Activated CD4-positive, alpha-beta T cell treated with anti-CD3 and anti-CD28 coated beads, Interleukin-2, amount 50 U/mL, for 16 hours (primary cell): ENCODE measurements around the gene SPAG16.

ENCODE experiments used
- DNase-seq: peaks from one replicate; pipeline ENCODE4 v3.0.0-alpha.2; 2020

SPAG16 gene

DNA sequence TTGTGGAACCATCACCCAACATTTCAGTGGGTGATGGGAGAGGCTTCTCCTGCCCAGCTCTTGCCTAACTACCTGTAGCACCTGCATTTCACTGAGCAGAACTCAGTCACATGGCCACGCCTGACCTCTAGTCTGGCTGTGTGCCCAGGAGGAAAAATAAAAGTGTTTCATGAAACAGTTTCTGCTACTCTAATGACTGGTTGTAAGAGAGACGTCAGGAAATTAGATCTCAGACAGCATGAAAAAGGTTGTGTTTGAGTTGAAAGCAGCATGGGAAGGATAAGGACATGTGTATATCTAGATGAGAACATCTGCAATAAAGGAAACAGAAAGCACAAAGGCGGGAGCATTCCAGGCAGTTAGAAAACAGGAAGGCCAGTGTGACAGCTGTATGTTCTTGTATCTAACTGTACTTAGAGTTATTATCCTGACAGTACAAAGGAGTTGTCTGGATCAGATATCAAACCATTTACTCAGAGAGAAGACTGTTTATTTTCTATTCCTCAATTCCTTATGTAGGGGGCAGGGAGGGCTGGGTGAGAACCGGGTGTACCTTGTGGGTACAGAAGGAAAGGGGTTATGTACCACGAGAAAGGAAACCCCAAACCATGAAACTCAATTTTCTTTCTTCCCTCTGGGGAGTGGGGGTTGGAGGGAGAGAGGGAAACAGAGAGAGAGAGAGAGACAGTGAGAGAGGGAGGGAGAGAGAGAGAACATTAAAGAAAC, 819.2 kb downstream of the SPAG16 start:
- DNase-seq: no peak

DNA sequence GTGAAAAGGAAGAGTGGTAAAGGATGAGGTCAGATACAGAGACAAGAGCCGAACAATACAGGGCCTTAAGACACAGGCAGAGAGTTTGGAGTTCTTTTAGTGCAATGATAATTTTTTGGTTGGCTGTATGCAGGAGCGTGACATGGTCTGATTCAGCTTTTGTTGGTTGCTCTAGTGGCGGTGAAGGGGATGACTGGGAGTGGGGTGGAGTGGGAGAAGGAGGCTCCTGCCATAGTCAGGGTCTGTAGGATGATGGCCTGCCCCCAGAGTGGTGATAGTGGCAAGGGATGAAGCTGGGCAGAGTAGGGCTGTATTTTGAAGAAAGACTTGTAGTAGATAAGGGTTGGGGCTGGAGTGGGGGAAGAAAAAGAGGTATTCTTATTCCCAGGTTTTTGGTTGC, 820.0 kb downstream of the SPAG16 start:
- DNase-seq: no peak

DNA sequence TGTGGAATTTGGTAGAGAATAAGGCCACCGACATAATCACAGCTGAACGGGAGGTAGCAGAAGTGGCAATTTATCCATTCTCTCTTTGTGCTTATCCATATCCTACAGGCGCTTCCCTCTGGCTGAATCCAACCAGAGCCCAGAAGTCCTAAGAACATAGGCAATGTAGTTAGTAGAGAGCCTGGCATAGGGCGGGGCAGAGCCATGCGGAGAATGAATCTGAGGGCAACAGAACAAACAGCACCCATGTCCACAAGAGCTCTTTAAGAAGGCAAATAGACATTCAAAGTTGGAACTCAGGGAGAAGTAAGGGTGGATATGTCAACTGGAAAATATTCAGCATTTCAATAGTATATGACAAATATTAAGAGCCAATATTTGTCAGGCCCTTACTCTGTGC, 820.7 kb downstream of the SPAG16 start:
- DNase-seq: no peak

DNA sequence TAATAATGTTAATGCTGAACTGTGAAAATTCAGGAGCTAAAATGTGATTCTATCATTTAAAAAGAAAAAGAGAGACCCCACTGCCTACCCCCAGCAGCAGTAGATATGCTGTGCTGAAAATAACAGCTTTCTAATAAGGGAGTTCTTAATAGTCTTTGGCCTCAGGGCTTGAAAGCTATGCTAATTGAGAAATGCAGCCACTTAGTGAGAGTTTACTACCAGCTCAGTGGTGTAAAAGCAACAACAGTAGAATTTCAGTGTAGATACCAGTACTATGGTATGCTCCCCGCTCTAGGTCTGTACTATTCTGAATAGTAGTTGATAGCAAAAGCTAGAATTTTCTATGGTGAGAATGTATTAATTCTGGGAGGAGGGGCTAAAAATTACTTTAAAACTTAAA, 823.5 kb downstream of the SPAG16 start:
- DNase-seq: no peak

DNA sequence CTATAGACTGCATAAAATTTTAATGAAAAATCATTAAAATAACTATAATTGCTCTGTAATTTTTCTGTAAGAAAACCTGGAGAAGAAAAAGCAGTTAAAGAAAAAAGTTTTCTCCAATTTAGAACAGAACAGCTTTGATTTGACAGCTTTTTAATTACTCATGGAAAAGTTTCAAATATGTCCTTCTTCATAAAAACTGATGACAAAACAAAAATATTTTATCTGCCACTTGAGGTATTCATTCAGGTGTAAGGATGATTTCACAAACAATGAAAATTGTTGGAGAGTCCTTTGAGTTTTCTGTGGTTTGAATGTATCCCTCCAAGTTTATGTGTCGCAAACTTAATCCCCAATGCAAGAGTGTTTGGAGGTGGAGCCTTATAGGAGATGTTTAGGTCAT, 824.3 kb downstream of the SPAG16 start:
- no peak for DNase-seq

DNA sequence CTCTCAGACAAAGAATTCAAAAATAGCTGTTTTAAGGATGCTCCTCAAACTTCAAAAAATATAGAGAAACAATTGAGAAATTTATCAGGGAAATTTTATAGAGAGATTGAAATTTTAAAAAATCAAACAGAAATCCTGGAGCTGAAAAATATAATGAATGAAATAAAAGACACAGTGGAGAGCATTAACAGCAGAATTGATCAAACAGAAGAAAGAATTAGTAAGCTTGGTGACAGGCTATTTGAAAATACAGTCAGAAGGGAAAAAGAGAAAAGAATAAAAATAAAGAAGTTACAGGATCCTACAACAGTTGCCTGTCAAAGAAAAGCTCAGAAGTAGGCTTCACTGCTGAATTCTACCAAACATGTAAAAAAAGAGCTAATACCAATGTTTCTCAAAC, 832.8 kb downstream of the SPAG16 start:
- DNase-seq: no peak

DNA sequence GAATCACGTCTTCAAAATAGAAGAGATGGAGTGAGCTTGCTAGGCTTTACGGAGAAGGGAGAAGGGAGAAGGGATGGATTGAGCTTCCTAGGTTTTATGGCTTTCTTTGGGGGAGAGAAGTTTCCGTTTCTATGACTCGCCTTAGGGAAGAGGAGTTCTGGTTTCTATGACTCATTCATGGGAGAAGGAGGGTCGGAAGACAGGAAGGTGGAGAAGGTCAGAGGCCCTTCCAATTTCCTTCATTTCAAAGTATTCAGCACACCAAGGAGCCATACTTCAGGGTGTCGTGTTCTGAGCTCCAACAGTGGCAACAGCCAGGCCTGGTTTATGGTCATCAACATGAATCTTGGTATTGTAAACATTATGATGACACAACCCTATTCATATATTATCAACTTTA, 841.9 kb downstream of the SPAG16 start:
- DNase-seq: no peak

DNA sequence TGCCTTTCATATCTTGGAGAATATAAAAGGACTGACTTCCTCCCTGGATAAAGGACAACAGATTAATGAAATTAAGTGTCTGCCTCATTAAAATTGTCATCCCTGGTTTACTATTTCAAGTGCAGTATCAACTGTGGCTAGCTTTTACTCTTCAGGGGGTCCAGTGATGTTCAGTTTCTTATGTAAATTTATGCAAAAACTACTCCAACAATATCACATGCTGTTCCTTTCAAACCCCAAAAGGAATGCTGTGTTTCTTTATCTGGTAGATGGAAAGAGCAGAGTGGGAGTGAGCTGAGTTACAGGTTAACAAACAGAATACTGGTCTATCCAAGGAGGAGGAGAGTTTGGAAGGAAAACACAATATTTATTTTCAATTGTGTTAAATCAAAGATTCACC, 842.9 kb downstream of the SPAG16 start:
- no peak for DNase-seq

DNA sequence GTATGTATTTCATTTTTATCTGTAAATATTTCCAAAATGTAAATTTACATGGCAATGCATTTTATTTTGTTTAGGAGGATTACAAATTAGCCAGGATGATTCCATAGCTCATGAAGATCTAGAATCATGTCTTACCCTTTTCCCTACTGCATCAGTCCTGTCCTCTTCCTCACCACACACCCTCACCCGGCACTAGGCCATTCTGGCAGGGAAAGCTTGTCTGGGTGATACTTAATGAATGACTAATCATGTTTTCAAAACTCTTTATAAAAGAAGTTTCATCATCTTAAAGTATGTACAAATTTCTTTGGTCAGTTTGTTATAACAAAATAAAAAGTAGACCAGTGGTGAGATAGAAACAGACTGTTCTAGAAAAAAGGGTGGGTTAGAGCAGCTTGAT, 843.3 kb downstream of the SPAG16 start:
- no peak for DNase-seq

DNA sequence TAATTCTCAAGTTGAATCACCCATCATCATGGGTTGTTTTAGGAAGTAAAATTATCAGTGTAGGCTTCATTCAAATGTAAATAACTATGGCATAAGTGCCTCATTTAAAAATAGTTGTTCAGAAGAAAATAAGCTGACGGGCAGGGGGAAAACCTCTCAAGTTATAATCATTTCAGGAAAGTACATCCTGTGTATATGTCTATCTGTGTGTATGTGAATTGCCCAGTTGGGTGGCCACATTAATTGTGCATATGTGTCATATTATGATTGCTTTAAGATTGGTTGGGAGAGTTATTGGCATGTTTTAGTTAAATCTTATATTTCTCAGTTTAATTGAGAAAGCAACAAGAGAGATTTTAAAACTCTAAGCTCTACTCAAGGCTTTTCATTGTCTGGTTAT, 843.8 kb downstream of the SPAG16 start:
- DNase-seq: no peak

DNA sequence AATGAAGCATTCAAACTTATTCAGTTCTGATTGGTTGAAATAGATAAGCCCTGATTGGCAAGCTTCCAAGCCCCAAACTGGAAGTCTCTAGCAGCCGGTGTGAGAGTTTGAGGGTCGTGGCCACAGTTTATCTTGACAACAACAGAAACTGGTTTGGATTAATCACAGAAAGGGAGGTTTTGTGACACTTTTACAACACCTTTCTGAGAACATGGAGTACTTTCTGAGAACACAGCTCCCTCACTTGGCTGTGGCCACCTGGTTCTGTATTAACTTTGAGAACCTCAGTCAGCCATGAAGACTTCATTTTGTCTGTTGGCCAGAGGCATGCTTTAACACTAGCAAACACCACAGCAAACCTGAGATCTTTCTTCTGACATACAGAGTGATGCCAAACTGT, 845.9 kb downstream of the SPAG16 start:
- DNase-seq: no peak

DNA sequence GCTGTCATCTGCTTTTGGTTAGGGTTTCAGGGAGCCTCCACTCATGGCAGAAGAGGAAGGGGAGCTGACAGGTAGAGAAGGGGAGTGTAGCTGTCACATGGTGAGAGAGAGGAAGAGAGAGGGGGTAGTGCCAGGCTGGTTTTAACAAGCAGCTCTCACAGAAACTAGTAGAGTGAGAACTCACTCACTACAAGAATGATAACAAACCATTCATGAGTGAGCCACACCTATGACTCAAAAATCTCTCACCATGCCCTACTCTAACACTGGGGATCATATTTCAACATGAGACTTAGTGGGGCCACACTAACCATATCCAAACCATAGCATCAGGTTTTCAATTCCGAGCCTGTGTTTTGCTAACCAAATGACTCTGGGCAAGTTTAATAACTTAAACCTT, 851.7 kb downstream of the SPAG16 start:
- DNase-seq: no peak

DNA sequence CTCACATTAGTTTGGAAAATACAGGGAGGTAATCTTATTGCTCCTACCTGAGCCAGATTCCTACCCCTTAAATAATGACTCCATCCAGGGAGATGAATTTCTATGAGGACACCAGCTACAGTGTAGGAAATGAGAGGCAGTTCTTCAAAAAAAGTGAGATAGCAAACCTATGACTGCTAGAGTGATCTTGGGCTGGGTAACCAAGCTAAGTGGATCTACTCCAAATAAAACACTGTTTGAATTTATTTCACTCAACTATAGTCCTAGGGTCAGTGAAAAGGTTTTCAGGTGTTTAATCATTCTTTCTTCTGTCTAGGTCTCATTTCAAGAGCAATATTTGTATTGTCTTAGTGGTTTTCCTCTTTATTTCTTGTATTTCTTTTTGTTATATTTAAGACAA, 854.5 kb downstream of the SPAG16 start:
- DNase-seq: no peak

DNA sequence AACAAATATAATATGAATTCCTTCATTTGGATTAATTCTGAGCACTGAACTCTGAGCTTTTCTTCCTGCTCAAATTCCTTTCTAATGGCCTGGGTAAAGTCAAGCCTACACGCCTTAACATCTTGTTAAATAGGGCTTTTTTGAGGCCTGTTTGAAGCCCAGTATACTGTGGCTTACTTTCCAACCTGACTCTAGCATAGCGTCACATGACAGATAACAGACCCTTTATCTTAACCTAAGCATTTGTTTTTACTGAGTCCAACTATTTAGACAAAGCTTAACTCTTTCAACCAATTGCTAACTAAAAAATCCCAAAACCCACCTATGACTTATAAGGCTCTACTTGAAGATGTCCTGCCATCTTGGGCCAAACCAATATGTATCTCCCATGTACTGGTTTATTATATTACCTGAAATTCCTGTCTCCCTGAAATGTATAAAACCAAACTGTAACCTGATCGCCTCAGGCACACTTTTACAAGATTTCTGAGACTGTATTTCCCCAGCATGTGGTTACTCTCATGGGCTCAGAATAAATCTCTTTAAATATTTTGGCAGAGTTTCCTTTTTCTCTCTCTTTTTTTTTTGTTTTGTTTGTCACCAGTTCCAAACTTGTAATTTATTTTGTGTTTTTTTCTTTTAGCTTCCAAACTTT, 855.5 kb downstream of the SPAG16 start:
- DNase-seq: no peak

DNA sequence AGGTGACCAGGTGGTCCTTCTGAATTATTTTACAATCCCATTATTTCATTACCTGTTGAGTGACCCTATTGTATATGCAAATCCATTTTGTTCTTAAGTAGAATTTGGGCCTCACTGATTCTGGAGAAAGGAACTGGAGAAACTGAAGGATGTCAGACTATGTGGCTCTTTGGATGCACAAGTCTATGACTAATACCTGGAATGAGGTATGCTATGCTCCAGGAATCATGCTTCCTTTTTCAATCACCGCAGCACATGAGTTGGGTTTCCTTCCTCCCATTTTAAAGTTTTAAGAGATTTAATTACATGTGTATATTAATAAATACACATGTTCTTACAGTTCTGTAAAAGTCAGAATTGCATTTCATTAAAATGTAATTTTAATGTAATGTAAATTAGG, 872.7 kb downstream of the SPAG16 start:
- DNase-seq: no peak

DNA sequence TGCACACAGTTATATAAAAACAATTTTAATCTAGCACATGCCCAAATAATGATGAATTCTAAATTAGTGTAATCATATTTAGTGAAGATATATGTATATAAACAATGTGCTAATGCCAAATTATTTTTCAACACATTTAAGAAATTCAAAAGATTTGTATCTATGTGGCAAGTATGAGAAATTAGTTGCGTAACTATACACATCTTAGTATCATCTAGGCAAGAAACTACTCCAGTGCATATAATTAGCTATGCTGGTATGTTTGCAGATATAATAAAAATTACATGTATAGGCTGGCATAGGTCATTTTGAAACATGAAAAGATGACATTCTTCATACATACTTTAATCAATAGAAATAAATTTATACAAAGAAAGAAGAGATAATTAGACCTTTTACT, 874.6 kb downstream of the SPAG16 start:
- no peak for DNase-seq

DNA sequence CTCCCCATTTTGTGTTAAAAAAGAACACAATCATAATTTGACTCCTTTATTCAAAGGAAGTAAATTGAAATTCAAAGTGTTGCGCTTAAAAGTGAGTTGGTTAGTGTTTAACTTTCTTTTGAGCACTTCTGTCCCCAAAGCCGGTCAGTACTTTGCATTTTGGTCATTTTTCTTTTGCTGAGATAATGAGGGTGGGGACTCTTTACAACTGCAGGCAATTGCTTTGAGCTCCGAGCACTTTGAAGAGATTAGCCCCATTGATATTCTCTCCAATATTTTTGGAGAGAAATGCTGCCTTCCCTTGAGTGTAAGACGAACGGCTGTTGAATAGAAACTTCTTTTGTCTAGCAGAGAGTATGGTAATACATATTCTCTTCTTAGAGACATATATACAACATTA, 885.0 kb downstream of the SPAG16 start:
- DNase-seq: no peak

DNA sequence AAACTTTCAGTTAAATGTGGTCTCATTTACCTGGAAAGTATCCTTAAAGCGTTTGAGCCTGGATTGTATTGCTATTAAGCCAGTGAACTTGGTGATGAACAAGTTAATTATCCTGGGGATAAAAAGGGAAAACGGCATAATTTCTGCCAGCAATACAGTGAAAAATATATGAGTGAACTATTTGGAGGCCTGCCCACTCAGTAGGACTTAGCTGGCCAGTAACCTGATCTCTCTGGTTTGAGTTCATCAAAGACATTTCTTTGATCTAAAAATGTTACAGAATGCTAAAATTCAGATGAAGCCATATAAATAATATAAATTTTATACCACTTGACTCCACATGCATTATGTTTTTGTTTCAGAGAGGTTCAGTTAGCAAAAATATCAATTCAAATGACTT, 885.5 kb downstream of the SPAG16 start:
- no peak for DNase-seq

DNA sequence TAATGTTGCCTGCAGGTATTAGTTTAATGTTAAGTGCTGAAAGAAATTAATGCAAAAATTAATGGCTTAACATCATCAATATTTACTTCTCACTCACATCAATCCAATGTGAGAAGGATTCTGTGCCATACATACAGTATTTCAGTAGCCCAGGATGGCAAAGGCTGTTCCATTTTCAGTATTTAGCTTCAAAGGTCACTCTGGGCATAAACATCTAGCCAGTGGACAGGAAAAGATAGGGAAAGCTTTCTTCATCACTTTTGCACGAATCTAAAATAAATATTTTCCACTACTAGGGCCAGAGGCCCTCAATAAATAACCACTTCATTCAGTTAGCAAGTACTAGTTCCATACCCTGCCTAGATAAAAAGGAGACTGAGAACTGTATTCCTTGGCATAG, 890.3 kb downstream of the SPAG16 start:
- DNase-seq: no peak

DNA sequence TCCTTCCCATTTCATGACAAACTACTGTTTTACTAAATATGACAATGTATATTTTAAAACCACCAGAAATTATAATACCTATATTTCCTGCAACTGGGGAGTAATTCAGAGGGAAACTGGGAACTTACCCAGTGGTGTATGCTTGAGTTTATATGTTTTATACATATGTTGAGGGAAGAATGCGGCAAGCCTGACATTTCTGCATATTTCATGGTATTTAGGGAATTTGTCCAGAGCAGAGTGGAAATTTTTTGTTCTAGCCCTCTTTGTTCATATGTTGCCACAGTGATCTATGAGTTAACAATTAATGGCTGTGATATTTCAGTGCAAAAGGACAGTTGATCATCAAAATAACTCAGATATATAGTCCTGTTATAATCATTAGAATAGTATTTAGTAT, 895.8 kb downstream of the SPAG16 start:
- no peak for DNase-seq

DNA sequence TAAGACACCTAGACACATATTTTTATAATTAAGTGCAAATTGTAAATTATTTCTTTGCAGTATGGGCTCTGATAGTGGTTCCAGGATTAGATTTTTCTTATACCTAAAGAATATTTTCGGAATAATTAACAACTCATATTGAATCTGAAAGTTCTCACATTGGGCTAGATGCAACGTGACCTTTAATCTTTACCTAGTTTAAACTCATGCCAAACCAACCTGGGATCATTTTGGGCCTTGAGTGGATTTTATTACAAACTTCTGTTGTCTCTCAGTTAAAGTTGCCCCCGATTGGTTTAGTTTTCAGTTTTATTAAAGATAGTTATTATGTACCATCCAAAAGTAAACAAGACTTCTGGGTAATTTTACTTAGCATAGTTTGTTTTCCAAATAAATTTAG, 896.4 kb downstream of the SPAG16 start:
- DNase-seq: no peak

DNA sequence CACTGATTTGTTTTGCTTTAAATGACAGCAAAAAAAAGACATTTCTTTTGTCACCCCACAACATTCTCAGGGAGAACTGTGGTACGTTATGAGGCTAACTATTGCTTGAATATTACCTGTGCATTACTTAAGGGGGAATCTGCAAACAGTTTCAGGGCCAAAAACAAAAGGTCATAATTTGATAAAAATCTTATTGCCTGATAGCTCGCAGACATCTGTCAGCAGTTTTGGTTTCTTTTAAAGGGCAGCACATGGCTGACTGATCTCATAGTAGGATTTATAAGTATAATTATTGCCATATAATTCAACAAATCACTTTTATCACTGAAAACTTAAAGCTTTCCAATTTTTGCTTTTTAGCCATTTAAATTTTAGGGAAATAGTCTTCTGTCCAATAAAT, 900.2 kb downstream of the SPAG16 start:
- no peak for DNase-seq

DNA sequence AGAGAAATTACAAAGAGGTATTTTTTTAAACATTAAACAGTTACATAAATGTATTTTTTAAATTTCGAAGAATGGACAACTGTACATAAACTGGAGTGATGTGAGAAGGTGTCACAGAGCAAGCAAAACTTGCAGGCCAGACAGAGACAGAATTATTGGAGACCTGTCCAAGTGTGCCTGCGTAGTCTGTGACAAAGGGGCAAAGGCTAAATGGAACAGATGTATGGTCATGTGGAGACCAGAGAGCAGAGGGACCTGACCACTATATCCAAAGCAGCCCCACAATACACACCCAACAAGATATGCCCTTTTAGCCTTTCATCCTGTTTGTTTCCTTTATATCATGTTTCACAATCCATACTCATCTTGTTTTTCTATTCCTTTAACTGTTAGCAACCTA, 901.3 kb downstream of the SPAG16 start:
- DNase-seq: no peak

DNA sequence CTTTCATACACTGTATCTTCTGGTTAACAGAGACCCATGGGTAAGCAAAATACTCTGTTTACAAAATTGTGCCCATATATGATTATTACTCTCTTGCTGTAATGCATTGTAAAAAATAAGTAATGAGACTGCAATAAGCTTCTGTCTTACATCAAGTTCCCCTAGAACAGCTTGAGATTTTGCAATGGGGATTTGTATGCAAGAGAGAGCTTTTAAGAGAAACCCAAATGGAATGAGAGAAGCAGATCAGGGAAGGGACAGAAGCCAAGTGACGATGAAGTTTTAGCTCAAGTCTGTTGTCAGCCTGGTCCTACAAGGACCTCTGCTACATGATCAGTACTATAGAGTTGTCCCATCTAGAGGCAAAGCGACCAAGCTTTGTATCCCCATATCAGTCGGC, 908.4 kb downstream of the SPAG16 start:
- DNase-seq: no peak

DNA sequence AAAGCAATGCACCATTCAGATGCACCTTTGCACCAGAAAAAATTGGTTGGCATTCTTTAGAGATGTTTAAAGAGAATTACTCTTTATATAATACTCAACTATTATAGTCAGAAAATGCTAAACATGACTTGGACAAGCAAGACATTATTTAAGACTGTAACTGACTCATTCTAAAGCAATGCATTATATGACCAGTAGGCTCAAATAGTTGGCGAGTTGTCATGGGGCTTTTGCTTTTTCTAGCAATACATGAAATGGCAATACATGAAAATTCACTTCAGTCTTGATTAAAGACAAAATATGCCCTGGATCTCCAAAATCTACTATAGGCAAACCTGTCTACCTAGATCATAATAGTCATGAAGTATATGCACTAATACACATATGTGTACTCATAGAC, 909.7 kb downstream of the SPAG16 start:
- DNase-seq: no peak
